HG03521 (cell line): ENCODE measurements around the gene MSRB3.
"Not testable (repeated sequence)": the region's sequence is repeated elsewhere in the genome, so short reads cannot be mapped to it uniquely, and the experiment has no call there.

Experiments
- ATAC-seq: cut with Tn5 transposase; IDR thresholded peaks from one replicate; pipeline ENCODE4 v1.9.1; 2021; ENCODE audit warnings: mild to moderate bottlenecking, moderate library complexity; ENCODE audit not compliant: unreplicated experiment

MSRB3 gene

DNA sequence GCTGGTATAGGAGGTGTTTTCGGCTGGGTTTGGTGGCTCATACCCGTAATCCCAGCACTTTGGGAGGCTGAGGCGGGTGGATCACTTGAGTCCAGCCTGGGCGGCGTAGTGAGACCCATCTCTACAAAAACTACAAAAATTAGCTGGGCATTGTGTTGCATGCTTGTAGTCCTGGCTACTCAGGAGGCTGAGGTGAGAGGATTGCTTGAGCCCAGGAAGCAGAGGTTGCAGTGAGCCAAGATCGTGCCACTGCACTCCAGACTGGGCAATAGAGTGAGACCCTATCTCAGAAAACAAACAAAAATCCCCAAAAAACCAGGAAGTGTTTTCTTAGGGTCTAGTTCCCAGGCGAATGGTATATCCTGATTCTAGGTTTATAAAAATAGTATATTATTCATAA, 7.0 kb downstream of the MSRB3 start:
- ATAC-seq, result not testable (repeated sequence)

DNA sequence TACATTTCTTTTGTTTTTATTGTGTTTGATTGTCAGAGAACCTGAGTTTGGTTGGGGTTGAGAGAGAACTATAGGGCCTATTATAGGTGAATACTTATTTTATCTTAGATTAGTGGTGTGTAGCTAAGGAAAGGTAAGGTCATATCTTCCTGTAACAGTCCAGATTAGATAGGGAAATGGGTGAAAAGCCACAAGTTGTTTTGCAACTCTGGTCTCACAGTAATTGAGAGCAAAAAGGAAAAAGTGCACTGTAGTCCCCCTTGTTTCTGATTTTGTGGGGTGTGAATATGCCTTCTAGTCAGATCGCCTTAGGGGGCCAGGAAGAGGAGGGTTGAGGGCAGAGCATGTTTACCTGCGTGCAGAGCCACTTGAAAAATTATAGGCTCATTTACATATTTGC, 8.9 kb downstream of the MSRB3 start:
- no peak for ATAC-seq

DNA sequence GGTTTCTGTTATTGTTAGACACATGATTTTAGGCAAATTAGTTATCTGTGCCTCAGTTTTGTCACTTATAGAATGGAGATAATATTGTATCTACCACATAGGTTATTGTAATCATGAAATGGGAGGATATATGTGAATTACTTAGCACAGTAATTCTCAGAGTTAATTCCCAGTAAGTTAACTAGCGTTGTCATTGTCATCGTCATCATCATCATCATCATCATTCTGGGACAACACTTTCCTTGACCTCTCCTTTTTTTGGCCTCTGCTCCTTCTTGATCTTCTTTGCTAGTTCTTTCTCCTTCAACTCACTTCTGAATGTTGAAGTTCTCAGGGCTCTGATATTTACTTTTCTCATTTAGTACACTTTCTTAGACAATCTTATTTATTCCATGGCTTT, 13.8 kb downstream of the MSRB3 start:
- ATAC-seq, result no peak

DNA sequence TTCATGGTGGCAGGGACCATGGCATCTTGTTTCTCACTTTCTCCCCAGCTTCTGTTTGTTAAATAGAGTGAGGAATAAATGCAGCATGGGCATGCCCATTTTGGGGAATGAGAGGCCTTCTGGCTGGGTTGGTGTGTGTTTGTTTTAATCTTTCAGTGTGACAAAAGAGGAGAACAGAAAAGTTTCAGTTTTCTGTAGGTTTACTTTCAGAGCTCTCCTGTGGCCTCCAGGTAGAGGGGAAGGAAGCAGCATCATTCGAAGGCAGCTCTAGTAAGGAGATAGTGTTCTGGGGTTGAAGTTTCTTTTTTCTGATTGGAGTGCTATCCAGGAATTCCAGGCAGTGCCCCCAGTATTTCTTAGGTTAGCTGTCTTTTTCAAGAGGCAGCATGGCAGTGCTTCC, 15.3 kb downstream of the MSRB3 start:
- ATAC-seq, result no peak

DNA sequence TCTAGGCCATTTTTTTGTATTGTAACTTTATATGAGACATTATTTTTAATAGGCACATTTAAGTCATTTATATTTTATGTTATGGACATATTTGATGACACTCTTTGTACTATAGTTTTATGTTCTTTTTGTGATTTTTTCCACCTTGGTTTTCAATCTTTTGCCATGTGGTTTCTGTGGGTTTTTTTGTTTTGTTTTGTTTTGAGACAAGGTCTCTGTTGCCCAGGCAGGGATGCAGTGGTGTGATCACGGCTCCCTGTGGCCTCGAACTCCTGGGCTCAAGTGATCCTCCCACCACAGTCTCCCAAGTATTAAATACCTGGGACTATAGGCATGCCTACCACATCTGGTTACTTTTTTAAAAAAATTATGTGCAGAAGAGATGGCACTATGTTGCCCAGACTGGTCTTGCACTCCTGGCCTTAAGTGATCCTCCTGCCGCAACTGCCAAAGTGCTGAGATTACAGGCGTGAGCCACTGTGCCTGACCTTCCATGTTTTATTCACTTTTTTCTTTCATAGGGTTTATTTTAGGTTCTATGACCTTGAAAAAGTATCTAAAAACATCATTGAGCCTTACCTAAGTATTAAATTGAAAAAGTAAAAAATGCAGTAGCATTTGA, 16.3 kb downstream of the MSRB3 start:
- no peak for ATAC-seq

DNA sequence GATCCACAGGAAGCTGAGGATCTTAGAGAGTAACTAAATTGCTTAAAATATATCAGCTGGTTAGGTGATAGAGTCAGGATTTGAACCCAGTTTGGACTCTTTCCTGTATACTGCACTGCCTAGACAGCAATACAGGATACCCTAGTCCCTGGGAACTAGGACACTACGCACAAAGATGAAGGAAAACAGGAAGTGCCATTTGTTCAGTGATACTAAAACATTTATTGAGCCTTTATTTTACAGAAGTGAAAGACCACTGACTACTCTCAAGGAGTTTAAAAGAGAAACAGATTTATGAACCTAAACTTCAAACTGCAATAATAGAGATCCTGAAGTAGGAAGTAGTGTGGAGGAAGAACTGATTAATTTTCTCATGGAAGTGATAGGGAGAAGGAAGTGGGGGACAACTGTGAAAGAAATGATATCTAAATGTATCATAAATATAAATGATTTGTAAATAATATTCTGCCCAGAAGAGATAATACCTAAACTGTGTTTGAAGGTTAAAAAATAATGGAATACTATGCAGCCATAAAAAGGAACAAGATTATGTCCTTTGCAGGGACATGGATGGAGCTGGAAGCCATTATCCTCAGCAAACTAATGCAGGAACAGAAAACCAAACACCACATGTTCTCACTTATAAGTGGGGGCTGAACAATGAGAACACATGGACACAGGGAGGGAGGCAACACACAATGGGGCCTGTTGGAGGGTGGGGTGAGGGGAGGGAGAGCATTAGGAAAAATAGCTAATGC, 18.2 kb downstream of the MSRB3 start:
- no peak for ATAC-seq

DNA sequence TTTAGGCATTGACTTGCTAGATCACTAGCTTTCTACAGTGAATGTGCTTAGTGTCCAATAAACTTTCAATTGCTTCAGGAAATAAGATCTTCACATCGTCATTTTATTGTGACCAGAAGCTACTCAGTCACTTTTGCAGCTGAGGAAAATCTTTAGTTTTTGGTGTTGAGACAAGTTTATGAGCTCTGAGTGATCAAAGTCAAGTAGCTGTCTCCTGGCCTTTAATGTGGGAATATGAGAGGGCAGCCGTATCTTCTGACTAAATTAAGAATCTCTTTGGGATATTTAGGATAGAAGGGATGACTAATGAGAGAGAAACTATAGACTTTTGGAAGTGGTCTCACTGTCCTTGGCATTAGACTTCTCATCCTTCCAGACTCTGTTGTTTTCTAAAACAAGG, 21.6 kb downstream of the MSRB3 start:
- ATAC-seq, result no peak

DNA sequence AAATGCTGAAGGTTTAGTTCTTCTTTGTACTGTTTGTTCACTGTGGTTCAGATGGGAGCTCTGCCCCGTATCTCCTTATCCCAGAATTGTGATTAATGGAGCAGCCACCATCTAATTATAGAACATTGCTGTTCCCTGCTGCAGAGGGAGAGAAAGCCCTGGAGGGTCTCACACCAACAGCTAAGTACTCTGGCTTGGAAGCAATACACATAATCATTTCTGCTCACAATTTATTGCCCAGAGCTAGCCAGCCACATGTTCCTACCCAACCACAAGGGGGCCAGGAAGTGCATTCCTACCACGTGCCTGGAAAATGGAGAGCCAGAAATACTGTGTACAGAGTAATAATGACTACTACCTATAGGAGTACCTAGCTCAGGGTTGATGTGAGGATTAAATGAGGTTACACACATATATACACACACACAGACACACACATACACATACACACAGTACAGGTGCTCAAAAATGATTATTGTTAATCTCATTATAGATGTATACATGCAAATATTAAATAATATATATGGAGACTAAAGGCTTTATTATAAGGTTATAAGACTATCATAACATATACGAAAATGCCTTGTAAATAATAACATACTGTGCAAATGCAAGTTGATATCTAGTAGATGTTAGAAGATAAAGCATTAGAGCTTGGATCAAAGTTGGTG, 22.3 kb downstream of the MSRB3 start:
- no peak for ATAC-seq

DNA sequence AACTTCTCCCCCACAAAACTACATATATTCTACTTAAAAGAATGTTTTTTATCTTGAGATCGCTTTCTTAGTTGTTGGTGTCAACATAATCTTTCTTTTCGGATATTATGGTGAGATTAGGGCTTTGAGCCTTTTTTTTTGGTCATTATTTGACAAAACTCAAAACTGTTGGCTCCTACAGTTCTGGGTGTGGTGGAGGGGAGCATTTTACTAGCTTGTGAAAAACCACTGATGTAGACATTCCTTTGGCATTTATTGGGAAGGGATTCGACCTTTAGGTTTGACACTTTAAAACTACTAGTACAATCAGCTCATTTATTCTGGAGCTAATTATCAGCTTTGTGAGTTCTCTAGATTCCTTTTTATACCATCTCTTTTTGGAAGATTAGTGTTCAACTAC, 24.4 kb downstream of the MSRB3 start:
- ATAC-seq, result no peak

DNA sequence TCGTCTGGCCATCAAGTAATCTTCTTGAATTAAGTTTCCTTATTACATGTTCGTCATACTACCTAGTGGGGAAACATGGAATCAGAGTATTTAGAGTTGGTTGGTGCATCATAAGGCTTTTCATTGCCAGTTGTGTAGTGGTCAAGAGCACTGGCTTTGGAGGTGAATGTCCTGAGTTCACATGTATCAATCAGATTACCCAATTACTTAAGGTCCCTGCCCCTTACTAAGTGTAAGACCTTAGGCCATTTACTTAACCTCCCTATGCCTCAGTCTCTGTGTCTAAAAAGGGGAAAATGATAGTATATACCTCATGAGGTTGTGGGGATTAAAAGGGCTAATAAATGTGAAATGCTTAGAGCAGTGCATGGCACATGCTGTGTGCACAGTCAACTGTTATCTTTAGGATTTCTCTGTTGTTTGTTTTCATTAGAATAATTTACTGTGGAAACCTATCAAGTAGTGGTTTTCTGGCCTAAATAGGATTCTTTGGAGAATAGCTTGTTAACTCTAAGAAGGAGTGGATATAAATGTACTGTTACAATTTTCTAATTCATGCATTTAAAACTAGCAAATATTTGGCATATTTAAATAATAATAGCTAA, 27.0 kb downstream of the MSRB3 start:
- no peak for ATAC-seq

DNA sequence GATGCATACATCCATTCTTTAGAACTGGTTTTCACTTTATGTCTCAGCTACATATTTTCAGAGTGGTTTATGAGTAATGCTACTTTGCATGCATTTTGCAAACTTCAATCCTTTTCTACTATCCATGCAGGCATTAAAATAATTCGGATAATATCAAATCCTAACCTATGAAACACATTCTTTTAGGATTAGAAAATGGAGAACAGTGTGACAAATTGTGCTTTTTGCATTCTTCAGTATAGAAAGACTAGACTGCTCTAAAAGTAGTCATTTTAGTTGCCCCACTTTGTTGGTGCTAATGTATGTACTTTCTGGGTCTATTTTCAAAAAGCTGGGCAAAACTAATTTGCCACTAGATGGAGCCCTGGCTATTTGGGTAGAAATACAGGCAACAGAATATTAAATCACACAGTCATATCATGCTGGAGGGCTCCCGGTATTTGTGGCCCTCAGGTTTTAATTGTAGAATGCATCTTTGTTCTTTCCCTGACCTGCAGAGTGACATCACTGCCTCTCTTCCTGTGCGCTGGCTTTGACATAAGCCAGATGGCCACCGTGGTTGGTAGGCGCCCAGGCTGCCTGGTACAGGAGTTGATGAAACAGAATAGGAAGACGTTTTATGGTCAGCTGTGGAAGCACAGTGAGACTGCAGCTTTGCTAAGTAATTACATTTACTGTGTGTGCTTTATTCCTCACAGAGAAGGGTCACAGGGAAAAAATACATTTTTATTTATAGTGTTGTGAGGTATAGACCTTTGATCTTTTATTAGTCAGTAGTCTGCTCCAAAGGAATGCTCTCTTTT, 28.1 kb downstream of the MSRB3 start:
- ATAC-seq, result no peak

DNA sequence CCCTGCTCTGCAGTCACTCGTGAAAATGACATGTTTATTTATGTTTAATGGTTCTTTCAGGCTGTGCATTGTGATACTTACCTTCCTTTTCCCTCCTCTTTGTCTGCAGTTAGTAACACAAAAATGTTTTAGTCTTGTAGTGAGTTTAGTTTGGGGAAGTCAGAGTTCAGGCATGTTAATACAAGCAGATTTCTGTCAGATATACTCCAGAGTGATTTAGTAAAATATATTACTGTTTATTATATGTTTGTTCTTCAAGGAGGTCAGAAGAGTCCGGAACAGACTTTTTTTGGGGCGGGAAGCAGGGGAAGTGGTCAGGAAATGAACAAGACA, 28.7 kb downstream of the MSRB3 start:
- no peak for ATAC-seq

DNA sequence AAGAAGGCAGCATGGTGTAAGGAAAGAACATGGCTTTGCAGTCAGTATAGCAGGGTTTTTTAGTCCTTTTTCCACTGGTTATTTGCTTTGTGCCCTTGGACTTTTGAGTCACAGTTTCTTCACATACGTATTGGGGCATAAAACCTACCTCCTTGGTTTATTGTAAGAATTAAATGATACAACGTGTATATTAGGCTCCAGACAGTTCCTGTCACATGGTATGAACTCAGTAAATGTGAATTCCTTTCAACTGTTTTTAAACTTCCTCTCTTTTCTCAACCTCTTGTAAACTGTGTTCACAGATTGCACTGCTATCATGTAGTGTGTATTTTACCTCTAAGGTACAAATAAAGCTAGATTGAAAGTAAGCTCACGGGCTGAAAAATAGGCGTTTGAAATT, 29.5 kb downstream of the MSRB3 start:
- no peak for ATAC-seq

DNA sequence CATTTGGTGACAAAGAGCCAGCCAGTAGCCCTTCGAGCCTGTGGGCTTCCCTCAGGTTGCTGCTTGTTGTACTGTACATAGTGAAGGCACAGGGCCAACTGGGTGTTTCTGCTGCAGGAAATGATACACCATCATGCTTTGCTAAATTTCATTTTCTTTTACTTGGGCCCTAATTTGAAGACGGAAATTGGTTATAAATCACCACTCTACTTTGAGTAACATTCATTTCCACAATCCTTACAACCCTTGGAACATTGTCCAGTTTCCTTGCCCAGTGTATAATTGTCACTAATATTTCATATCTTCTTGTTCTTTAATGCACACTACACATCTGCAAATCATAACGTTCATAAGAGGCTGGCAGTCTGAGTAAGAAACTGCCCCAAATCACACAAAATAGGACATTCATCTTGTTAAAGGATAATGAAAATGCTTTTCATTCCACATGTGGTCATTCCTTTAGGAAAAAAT, 30.2 kb downstream of the MSRB3 start:
- ATAC-seq, result no peak

DNA sequence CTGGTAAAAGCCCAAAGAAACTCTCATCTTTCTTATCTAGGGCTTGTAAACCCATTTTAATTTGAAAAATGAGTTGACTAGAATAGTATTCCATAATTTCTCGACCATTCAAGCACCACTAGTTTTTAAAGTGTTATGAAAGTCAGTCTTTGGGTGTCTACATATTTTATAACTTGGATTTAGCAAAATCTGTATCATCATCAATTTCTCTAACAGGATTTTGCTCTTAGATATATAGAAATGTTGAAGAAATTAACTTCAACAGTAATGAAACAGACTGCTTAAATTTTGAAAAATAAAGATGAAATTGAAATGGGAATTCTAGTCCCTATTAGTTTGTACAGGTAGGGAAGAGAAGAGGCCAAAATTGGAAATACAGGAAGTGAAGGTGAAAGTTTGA, 32.8 kb downstream of the MSRB3 start:
- no peak for ATAC-seq

DNA sequence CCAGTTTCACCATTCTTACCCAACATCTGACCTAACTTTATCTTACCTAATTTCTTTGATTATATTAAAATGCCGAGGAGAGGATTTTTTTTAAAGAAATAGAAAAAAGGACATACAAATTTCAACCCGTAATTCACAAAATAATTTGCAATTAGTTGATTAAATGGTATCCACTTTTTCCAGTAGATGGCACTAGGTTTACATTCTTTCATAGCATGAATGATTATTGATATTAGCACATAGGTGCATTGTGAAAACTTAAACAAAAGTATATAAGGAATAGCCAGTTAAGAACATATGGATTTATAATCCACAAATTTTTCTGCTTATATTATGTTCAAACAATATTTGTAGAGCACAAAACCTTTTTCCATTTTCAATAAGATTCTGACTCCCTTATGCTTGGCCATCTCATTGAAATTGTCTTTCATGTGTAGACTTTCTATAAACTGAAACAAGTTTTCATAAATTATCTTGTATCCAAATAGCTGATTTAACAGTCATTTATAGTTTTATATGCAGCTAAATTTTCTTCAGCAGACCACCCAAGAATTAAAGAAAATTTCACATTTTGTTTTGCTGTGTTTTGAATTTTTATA, 35.3 kb downstream of the MSRB3 start:
- no peak for ATAC-seq

DNA sequence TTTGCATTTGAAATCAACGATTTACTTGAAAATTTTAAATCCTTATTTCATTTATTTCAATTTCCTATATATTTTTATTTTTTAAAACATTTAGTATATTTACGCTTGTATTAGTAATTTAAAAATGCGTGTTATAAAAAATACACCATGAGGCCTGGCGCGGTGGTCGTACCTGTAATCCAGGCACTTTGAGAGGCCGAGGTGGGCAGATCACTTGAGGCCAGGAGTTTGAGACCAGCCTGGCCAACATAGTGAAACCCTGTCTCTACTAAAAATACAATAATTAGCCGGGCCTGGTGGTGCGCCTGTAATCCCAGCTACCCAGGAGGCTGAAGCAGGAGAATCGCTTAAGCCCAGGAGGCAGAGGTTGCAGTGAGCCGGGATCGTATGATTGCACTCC, 36.8 kb downstream of the MSRB3 start:
- not testable (repeated sequence) for ATAC-seq

DNA sequence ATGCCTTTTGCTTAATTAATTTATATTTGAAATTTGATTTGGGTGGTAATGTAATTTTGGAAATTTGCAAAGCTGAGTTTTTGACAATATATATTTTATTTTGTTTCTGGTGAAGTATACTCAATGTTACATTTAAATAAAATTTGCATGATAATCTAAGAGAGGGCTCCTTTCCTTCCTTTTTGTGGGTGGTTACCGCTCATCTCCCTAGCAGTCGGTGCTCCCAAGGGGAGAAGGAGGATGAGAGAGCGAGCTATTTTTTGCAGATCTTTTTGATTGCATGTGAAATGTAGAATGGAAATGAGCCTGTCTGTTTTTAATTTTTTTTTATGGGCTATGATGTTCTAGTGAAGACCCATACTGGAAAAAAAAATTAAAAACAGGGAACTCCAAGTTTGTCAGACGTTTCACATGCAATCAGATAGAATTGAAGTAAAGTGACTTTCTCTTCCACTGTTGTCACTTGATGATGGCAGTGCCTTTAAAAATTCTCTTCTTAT, 39.8 kb downstream of the MSRB3 start:
- ATAC-seq, result no peak

DNA sequence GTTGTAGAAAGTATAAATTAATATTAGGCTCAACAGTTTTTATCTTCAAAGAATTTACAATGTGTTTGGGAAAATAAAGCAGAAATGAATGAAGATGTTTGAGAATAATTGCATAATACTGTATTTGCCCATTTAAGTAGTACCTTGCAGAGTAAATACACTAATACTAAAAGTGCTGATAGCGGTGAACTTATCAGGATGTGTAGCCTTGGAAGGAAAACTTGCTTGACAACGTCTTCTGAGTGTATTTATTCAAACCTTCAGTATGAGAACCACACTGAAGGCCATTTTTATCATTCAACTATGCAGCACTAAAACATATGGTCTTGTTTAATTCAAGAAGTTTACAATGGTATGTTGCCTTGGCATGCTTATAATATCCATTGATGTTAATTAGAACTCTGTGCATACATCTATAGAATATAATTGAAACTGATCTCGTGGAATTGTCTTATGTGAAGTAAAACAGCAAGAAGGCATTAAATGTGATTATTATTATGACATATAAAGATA, 41.3 kb downstream of the MSRB3 start:
- ATAC-seq, result no peak

DNA sequence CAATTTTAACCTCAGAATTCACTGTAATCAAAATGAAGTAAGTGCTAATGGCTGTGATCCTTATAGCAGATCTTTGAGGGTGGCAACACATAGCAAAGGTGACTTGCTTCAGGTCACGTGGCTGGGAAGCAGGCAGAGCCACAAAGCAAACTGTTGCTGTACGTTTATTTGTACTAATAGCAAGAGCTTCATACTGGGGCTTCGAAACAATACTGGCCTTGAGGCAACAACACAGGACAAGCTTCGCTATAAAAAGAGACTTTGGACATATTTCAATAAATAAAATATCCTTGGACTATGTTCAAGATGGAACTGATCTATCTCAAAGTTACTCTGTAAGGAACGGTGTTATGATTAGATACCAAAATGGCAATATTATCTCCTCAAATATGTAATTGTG, 44.6 kb downstream of the MSRB3 start:
- no peak for ATAC-seq
